ENCODE measurements around the gene TSPEAR.

DNA sequence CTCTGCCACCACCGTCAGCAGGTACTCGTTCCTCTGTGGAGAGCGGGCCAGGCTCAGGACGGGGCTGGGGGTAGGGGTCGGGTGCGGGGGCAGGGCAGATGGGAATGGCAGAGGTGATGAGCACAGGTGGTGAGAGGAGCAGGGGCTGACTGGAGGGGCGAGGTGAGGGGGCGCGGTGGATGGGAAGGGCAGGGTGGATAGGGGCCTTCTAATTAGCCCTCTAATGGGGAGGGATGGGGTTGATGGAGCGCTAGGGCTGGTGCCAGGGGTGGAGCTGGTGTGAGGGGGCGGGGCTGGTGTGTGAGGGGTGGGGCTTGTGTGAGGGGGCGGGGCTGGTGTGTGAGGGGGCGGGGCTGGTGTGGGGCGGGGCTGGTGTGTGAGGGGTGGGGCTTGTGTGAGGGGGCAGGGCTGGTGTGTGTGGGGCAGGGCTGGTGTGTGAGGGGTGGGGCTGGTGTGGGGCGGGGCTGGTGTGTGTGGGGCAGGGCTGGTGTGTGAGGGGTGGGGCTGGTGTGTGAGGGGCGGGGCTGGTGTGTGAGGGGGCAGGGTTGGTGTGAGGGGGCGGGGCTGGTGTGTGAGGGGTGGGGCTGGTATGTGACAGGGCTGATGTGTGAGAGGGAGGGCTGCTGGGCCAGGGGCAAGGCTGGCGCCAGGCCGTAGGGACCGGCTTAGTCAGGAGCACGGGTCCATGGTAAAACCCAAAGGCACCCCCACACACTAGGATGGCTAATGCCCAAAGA lies 177.3 kb downstream of the TSPEAR start:
- TF ChIP-seq, protein P1, sequence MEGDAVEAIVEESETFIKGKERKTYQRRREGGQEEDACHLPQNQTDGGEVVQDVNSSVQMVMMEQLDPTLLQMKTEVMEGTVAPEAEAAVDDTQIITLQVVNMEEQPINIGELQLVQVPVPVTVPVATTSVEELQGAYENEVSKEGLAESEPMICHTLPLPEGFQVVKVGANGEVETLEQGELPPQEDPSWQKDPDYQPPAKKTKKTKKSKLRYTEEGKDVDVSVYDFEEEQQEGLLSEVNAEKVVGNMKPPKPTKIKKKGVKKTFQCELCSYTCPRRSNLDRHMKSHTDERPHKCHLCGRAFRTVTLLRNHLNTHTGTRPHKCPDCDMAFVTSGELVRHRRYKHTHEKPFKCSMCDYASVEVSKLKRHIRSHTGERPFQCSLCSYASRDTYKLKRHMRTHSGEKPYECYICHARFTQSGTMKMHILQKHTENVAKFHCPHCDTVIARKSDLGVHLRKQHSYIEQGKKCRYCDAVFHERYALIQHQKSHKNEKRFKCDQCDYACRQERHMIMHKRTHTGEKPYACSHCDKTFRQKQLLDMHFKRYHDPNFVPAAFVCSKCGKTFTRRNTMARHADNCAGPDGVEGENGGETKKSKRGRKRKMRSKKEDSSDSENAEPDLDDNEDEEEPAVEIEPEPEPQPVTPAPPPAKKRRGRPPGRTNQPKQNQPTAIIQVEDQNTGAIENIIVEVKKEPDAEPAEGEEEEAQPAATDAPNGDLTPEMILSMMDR (IDR thresholded peaks at IDR 0.05) = no peak
- TF ChIP-seq TCF7L2 (IDR thresholded peaks at IDR 0.05; ENCODE audit: low read depth, low read length) = no peak
- TF ChIP-seq, protein P2, sequence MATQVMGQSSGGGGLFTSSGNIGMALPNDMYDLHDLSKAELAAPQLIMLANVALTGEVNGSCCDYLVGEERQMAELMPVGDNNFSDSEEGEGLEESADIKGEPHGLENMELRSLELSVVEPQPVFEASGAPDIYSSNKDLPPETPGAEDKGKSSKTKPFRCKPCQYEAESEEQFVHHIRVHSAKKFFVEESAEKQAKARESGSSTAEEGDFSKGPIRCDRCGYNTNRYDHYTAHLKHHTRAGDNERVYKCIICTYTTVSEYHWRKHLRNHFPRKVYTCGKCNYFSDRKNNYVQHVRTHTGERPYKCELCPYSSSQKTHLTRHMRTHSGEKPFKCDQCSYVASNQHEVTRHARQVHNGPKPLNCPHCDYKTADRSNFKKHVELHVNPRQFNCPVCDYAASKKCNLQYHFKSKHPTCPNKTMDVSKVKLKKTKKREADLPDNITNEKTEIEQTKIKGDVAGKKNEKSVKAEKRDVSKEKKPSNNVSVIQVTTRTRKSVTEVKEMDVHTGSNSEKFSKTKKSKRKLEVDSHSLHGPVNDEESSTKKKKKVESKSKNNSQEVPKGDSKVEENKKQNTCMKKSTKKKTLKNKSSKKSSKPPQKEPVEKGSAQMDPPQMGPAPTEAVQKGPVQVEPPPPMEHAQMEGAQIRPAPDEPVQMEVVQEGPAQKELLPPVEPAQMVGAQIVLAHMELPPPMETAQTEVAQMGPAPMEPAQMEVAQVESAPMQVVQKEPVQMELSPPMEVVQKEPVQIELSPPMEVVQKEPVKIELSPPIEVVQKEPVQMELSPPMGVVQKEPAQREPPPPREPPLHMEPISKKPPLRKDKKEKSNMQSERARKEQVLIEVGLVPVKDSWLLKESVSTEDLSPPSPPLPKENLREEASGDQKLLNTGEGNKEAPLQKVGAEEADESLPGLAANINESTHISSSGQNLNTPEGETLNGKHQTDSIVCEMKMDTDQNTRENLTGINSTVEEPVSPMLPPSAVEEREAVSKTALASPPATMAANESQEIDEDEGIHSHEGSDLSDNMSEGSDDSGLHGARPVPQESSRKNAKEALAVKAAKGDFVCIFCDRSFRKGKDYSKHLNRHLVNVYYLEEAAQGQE (IDR thresholded peaks at IDR 0.05; ENCODE audit: insufficient read depth in 1 of 2, low read depth in 2 of 2, low read length in 1 of 2) = no peak
